Measurements from ENCODE around the gene CLEC2B. TPM values are rescaled to one million over a fixed set of nuclear protein-coding genes. Genes with fewer than 3 reads are reported as not detected.

Gene CLEC2B
- total and polyA plus RNA-seq, 4 donors, result 0.90 to 18.7 (median 8.0) TPM

- Histone ChIP-seq H3K27me3 (ENCODE audit: control insufficient read depth, insufficient read depth, low read length) (no peaks in the 10 kb centered on the region), H3K27ac (ENCODE audit: low read depth, low read length) (no peak overlapping the region), H3K4me1 (ENCODE audit: control insufficient read depth, insufficient read depth, low read length) (no peaks in the 10 kb centered on the region), H3K36me3 (ENCODE audit: control insufficient read depth, insufficient read depth, low read length) (no peaks in the 10 kb centered on the region), H3K4me3 (ENCODE audit: low read depth, low read length) (no peak overlapping the region), H3K9me3 (ENCODE audit: control insufficient read depth, insufficient read depth, low read length) (no peaks in the 10 kb centered on the region)
- DNase-seq (ENCODE audit: low read depth in 4 of 6, low spot score in 6 of 6), result no peak
- 94% methylated on average over 2 of the region's 2 CpGs for WGBS (ENCODE audit: insufficient coverage)
Measured at GRCh38 chr12:9851927-9852326, 17.2 kb downstream of the CLEC2B start.

- no peak overlapping the region for H3K4me3 ChIP-seq (ENCODE audit: low read depth, low read length)
- no peaks in the 10 kb centered on the region for H3K27me3 ChIP-seq (ENCODE audit: control insufficient read depth, insufficient read depth, low read length)
- H3K9me3 ChIP-seq (ENCODE audit: control insufficient read depth, insufficient read depth, low read length), result no peaks in the 10 kb centered on the region
- WGBS (ENCODE audit: insufficient coverage), result no CpG with 5 or more reads among the region's 5 CpGs
- no peaks in the 10 kb centered on the region for H3K4me1 ChIP-seq (ENCODE audit: control insufficient read depth, insufficient read depth, low read length)
- no peak for DNase-seq (ENCODE audit: low read depth in 4 of 6, low spot score in 6 of 6)
- no peak overlapping the region for H3K27ac ChIP-seq (ENCODE audit: low read depth, low read length)
- no peaks in the 10 kb centered on the region for H3K36me3 ChIP-seq (ENCODE audit: control insufficient read depth, insufficient read depth, low read length)
Measured at GRCh38 chr12:9851050-9851449, 18.1 kb downstream of the CLEC2B start.

- no peak for DNase-seq (ENCODE audit: low read depth in 4 of 6, low spot score in 6 of 6)
- Histone ChIP-seq H3K27me3 (ENCODE audit: control insufficient read depth, insufficient read depth, low read length) (no peaks in the 10 kb centered on the region), H3K9me3 (ENCODE audit: control insufficient read depth, insufficient read depth, low read length) (no peaks in the 10 kb centered on the region), H3K27ac (ENCODE audit: low read depth, low read length) (no peak overlapping the region), H3K4me1 (ENCODE audit: control insufficient read depth, insufficient read depth, low read length) (no peaks in the 10 kb centered on the region), H3K4me3 (ENCODE audit: low read depth, low read length) (no peak overlapping the region), H3K36me3 (ENCODE audit: control insufficient read depth, insufficient read depth, low read length) (no peaks in the 10 kb centered on the region)
- WGBS (ENCODE audit: insufficient coverage), result 83% methylated on average over 5 of the region's 5 CpGs
Measured at GRCh38 chr12:9848899-9849298, 20.3 kb downstream of the CLEC2B start.

GRCh38 chr12:9843407-9843806 lies 25.7 kb downstream of the CLEC2B start:
- no peaks in the 10 kb centered on the region for H3K27me3 ChIP-seq (ENCODE audit: control insufficient read depth, insufficient read depth, low read length)
- H3K4me3 ChIP-seq (ENCODE audit: low read depth, low read length), result no peak overlapping the region
- no peak for DNase-seq (ENCODE audit: low read depth in 4 of 6, low spot score in 6 of 6)
- H3K36me3 ChIP-seq (ENCODE audit: control insufficient read depth, insufficient read depth, low read length), result no peaks in the 10 kb centered on the region
- no peaks in the 10 kb centered on the region for H3K4me1 ChIP-seq (ENCODE audit: control insufficient read depth, insufficient read depth, low read length)
- H3K9me3 ChIP-seq (ENCODE audit: control insufficient read depth, insufficient read depth, low read length), result no peaks in the 10 kb centered on the region
- WGBS (ENCODE audit: insufficient coverage), result no CpG with 5 or more reads among the region's 3 CpGs
- no peak overlapping the region for H3K27ac ChIP-seq (ENCODE audit: low read depth, low read length)

GRCh38 chr12:9831720-9832119 lies 37.4 kb downstream of the CLEC2B start:
- Histone ChIP-seq H3K4me1 (ENCODE audit: control insufficient read depth, insufficient read depth, low read length) (no peaks in the 10 kb centered on the region), H3K27ac (ENCODE audit: low read depth, low read length) (no peak overlapping the region), H3K4me3 (ENCODE audit: low read depth, low read length) (no peak overlapping the region), H3K27me3 (ENCODE audit: control insufficient read depth, insufficient read depth, low read length) (no peaks in the 10 kb centered on the region), H3K36me3 (ENCODE audit: control insufficient read depth, insufficient read depth, low read length) (no peaks in the 10 kb centered on the region), H3K9me3 (ENCODE audit: control insufficient read depth, insufficient read depth, low read length) (no peaks in the 10 kb centered on the region)
- no CpG with 5 or more reads among the region's 3 CpGs for WGBS (ENCODE audit: insufficient coverage)
- no peak for DNase-seq (ENCODE audit: low read depth in 4 of 6, low spot score in 6 of 6)

GRCh38 chr12:9829982-9830381 lies 39.2 kb downstream of the CLEC2B start:
- Histone ChIP-seq H3K36me3 (ENCODE audit: control insufficient read depth, insufficient read depth, low read length) (no peaks in the 10 kb centered on the region), H3K27ac (ENCODE audit: low read depth, low read length) (no peak overlapping the region), H3K4me1 (ENCODE audit: control insufficient read depth, insufficient read depth, low read length) (no peaks in the 10 kb centered on the region), H3K27me3 (ENCODE audit: control insufficient read depth, insufficient read depth, low read length) (no peaks in the 10 kb centered on the region), H3K9me3 (ENCODE audit: control insufficient read depth, insufficient read depth, low read length) (no peaks in the 10 kb centered on the region), H3K4me3 (ENCODE audit: low read depth, low read length) (no peak overlapping the region)
- no CpG with 5 or more reads among the region's 5 CpGs for WGBS (ENCODE audit: insufficient coverage)
- DNase-seq (ENCODE audit: low read depth in 4 of 6, low spot score in 6 of 6), result no peak

GRCh38 chr12:9829483-9829882 lies 39.7 kb downstream of the CLEC2B start:
- WGBS (ENCODE audit: insufficient coverage), result no CpG with 5 or more reads among the region's 3 CpGs
- no peak for DNase-seq (ENCODE audit: low read depth in 4 of 6, low spot score in 6 of 6)
- no peak overlapping the region for H3K27ac ChIP-seq (ENCODE audit: low read depth, low read length)
- no peaks in the 10 kb centered on the region for H3K27me3 ChIP-seq (ENCODE audit: control insufficient read depth, insufficient read depth, low read length)
- H3K36me3 ChIP-seq (ENCODE audit: control insufficient read depth, insufficient read depth, low read length), result no peaks in the 10 kb centered on the region
- no peaks in the 10 kb centered on the region for H3K9me3 ChIP-seq (ENCODE audit: control insufficient read depth, insufficient read depth, low read length)
- H3K4me3 ChIP-seq (ENCODE audit: low read depth, low read length), result no peak overlapping the region
- no peaks in the 10 kb centered on the region for H3K4me1 ChIP-seq (ENCODE audit: control insufficient read depth, insufficient read depth, low read length)

- WGBS (ENCODE audit: insufficient coverage), result no CpG with 5 or more reads among the region's 3 CpGs
- Histone ChIP-seq H3K27me3 (ENCODE audit: control insufficient read depth, insufficient read depth, low read length) (no peaks in the 10 kb centered on the region), H3K36me3 (ENCODE audit: control insufficient read depth, insufficient read depth, low read length) (no peaks in the 10 kb centered on the region), H3K9me3 (ENCODE audit: control insufficient read depth, insufficient read depth, low read length) (no peaks in the 10 kb centered on the region), H3K4me3 (ENCODE audit: low read depth, low read length) (no peak within 1 kb of the TSS), H3K27ac (ENCODE audit: low read depth, low read length) (no peak within 1 kb of the TSS), H3K4me1 (ENCODE audit: control insufficient read depth, insufficient read depth, low read length) (no peaks in the 10 kb centered on the region)
- DNase-seq (ENCODE audit: low read depth in 4 of 6, low spot score in 6 of 6), result no peak
Measured at GRCh38 chr12:9827209-9827888, 41.8 kb downstream of the CLEC2B start, which contains the start of gene KLRF1. KLRF1 (plus strand) TSS chr12:9827481; CDS start chr12:9827545, 64 bp downstream.

GRCh38 chr12:9820281-9820930 lies 48.7 kb downstream of the CLEC2B start:
- H3K36me3 ChIP-seq (ENCODE audit: control insufficient read depth, insufficient read depth, low read length), result no peaks in the 10 kb centered on the region
- H3K4me1 ChIP-seq (ENCODE audit: control insufficient read depth, insufficient read depth, low read length), result no peaks in the 10 kb centered on the region
- no peak overlapping the region for H3K27ac ChIP-seq (ENCODE audit: low read depth, low read length)
- H3K9me3 ChIP-seq (ENCODE audit: control insufficient read depth, insufficient read depth, low read length), result no peaks in the 10 kb centered on the region
- WGBS (ENCODE audit: insufficient coverage), result 95% methylated on average over 9 of the region's 9 CpGs
- H3K27me3 ChIP-seq (ENCODE audit: control insufficient read depth, insufficient read depth, low read length), result no peaks in the 10 kb centered on the region
- H3K4me3 ChIP-seq (ENCODE audit: low read depth, low read length), result no peak overlapping the region
- no peak for DNase-seq (ENCODE audit: low read depth in 4 of 6, low spot score in 6 of 6)
